GM19193 (cell line): ENCODE results near the gene PRKCA.

Experiments
- POLR2A ChIP-seq: IDR thresholded peaks from 4 replicates; pipeline ENCODE4 v1.6.1; 2011; ENCODE audit not compliant: insufficient read depth, insufficient read length; ENCODE audit errors: extremely low read depth

Gene PRKCA

DNA sequence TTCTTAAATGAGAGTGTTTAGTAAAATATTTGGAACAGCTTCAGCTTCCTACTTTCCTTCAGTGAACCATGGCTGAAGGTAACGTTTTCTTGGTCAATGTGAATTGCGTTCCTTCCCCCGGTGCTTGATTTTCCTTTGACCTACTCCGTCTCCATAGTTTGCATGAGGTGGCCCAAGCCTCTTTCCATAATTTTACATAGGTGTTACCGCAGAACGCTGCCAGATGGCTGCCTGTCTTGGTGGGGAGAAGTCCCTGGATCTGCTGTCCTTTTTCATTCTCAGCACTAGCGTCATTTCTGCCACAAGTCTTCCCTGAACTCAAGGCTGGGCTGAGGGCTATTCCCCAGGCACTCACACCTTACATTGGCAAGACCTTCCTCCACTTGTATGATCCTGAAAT, 178.4 kb downstream of the PRKCA start:
- no peak for TF ChIP-seq POLR2A

DNA sequence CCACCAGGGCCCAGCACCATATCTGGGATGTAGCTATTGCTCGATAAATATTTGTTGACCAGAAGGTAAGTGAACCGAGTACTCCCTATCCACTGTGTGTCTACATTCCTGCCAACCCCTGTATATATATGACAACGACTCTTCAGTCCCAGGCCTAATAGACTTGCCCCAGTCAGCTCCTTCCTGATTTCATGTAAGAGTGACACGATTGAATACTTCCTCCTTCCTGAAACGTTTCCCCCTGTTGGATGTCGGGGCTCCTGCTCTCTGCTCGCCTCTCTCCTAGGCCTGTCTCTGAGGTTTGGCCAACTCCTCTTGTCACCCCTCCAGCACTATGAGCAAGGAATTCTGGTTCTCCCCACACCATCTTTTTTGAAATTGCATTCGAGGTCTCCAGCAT, 178.9 kb downstream of the PRKCA start:
- TF ChIP-seq POLR2A = no peak

DNA sequence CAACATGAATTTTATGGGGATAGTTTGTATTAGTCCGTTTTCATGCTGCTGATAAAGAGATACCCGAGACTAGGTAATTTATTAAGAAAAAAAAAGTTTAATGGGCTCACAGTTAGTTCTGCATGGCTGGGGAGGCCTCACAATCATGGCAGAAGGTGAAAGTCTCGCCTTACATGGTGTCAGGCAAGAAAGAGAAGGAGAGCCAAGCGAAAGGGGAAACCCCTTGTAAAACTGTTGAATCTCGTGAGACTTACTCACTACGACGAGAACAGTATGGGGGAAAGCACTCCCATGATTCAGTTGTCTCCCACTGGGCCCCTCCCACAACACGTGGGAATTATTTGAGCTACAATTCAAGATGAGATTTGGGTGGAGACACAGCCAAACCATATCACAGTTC, 181.5 kb downstream of the PRKCA start:
- TF ChIP-seq POLR2A = no peak

DNA sequence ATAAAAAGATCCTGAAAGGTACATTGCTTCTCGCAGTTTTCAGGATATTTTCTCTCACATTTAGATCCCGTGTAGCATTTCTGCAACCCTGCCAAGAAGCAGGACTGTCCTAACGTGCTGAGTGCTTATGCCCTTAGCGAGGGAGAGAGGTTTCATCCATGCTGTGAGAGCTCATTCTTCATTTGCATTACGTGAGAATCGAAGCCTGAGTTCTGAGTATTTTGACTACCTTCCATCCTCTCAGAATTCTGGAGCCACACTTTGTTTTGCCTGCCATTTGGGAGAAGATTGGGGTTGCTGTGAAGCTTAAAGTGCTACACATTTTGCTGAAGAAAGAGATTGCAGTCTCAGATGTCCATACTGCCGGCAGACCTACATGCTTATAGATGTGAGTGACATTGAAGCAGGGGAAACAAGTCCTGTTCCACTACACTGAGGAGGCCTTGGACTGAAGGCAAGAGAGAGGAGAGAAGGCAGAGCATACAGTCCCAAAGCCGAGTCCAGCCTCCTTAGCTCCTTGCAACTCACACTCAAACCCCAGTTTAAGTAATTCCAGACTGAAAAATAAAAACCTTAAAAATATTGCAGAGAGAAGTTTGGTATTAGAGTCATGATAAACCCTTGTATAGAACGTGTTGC, 183.0 kb downstream of the PRKCA start:
- TF ChIP-seq POLR2A = no peak

GRCh38 chr17:66487121-66487520, 184.7 kb downstream of the PRKCA start:
- no peak for TF ChIP-seq POLR2A

DNA sequence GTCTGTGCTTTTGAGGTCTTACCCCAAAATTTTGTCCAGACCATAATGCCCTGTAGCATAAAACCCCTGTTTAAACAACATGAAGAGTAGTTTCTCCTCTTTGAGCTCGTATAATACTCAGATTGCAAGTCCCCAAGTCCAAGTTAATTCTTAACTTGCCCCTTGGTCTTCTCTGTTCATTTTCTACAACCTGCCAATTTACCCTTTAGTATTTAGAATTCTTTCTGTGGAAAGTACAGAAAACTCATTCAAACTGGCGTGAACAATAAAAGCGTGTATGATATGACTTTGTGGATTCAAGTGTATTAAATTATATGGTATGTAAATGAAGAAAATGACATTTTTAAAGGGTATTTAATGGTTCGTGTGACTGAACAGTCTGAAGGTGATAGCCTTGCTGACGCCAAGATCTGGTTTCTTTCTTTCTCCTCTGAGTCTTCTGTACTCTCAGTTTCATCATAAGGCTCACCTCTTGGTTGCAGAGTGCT, 185.6 kb downstream of the PRKCA start:
- TF ChIP-seq POLR2A = no peak

GRCh38 chr17:66488864-66489263, 186.5 kb downstream of the PRKCA start:
- no peak for TF ChIP-seq POLR2A

DNA sequence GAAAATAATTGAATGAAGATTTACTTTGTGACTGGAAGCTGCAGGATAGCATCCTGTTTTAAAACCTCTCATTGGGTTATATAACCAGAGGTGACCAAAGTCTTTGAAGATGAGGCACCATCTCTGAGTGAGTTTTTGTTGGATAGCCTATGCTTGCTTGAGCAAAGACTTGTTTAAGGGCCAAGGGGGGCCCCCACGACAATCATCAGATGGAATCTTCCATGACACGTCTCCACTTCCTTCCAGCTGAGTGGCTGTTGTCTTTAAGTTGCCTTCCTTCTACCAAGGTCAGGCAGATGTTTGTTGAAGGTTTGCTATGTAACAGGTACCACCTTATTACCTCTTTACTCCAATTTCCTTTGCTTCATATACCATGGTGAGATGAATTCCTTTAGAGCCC, 188.8 kb downstream of the PRKCA start:
- no peak for TF ChIP-seq POLR2A

DNA sequence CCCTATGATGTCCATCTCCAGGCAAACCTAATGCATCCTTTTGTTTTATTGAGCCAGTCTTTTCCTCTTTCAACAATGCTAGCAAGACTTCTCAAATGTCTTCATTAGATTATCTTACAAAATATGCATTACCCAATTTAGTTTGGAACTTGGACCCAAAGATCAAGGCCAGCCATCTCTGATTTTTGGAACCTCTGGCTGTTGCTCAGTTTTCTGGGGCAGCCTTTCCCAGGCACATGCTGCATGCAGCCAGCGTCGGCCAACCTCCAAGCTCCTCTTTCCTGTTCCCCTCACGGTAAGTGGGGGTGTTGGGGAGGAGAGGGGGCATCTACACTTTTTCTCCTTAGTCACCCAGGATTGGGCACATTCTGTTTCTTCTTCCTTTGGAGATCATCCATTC, 189.3 kb downstream of the PRKCA start:
- TF ChIP-seq POLR2A = no peak

GRCh38 chr17:66492080-66492479, 189.7 kb downstream of the PRKCA start:
- no peak for TF ChIP-seq POLR2A

DNA sequence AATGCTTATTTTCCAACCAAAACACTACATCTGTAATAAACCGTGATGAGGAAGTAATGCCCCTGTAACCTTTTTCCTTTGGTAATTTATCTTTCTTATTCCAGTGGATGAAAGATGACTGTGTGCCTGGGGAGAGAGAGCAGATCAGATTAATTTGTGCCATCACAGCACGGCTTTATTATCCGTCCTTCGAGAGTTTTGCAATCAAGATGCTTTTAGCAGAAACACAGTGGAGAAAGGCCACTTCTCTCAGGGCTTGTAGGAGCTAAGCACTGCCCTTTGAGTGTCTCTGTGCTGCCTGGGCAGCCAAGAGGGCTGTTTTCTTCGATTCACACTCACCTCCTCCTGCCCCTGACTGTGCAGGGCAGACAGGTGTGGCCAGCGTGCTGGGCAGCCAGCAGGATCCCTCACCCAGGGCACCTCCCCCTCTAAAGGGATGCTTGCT, 190.2 kb downstream of the PRKCA start:
- TF ChIP-seq POLR2A = no peak

- no peak for TF ChIP-seq POLR2A
These were observed 191.0 kb downstream of the PRKCA start for GRCh38 chr17:66493283-66494019.

DNA sequence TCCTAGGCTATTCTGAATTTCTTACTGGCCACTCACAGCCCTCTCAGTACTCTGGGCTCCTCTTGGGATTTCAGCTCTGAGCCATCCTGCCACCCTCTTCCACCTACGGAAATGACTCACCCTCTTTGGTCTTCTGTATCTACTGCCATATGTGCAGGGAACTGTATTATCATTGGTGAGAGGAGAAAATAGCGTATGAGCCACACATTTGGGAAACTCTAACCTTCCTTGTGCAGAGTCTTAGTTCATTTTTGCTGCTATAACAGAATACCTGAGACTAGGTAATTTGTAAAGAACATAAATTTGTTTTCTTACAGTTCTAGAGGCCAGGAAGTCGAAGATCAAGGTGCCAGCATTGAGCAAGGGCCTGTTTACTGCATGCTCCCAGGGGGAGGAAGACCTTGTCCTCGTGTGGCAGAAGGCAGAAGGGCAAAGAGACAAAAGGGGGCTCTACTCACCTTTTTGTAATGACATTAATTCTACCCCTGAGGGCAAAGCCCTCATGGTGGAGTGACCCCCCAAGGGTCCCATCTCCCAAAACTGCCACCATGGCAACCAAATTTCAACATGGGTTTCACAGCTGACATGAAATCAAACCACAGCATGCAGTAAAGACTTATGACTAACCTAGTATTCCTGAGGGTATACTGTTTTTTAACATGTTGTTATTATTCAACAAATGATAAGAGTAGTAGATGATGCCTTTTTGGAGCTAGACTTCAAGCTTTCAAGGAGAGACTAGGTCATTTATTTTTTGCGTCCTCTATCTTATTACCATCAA, 191.8 kb downstream of the PRKCA start:
- TF ChIP-seq POLR2A = no peak

DNA sequence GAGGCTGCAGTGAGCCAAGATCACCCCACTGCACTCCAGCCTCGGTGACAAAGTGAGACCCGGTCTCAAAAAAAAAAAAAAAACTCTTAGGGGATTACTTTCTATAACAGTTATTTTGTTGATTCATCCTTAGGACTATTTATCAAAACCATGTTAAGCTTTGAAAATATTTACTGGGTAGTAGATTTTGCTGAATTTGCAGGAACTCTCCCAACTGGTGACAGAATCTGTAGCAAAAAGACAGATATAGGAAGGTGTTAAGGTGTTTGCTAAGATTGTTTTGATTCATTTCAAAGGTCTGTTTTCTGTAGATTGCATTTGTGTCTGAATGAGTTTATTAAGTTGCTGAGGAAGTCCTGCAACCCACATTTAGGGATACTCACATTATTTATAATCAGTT, 192.6 kb downstream of the PRKCA start:
- TF ChIP-seq POLR2A = no peak

DNA sequence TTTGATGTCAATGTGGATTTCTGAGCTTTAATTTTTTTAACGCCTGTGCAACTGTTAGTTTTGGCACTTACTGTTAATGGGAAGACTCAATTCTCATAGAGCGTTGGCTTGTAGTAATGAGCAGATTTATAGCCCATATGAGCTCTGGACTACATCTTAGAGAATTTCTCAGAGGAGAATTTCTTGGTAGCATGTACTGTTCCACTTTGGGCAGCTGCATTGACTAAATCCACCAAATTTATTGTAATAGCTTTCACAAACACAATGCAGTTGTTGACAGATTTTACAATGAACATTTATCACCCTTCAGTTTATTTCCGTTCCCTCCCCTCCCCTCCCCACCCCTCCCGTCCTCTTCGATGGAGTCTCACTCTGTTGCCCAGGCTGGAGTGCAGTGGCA, 193.9 kb downstream of the PRKCA start:
- no peak for TF ChIP-seq POLR2A
